Muscle layer of duodenum (tissue), 2 donors: ENCODE measurements around the gene ARHGAP9.
A peak's percentile ranks its signal among the peaks of the same experiment; 100 is the strongest.
"Not testable (repeated sequence)": the region's sequence is repeated elsewhere in the genome, so short reads cannot be mapped to it uniquely, and the experiment has no call there.

Experiments
- H3K27ac ChIP-seq: one replicate; pipeline ENCODE4 v1.7.0; 2013; ENCODE audit warnings: mild to moderate bottlenecking, low read length
- H3K27me3 ChIP-seq: one replicate; pipeline ENCODE4 v1.7.0; 2013; ENCODE audit warnings: low read depth, mild to moderate bottlenecking, control low read depth, low read length
- H3K36me3 ChIP-seq, 2 donors: one replicate each; pipeline ENCODE4 v1.7.0; 2013; ENCODE audit warnings: low read length in 2 of 2, control low read depth in 1 of 2, mild to moderate bottlenecking in 1 of 2; ENCODE audit not compliant: insufficient read depth in 2 of 2, control insufficient read depth in 1 of 2
- H3K4me1 ChIP-seq, 2 donors: one replicate each; pipeline ENCODE4 v1.7.0; 2013; ENCODE audit warnings: low read length in 2 of 2, mild to moderate bottlenecking in 2 of 2, control low read depth in 1 of 2, moderate library complexity in 1 of 2; ENCODE audit not compliant: insufficient read depth in 2 of 2, control insufficient read depth in 1 of 2
- H3K4me3 ChIP-seq, 2 donors: one replicate each; pipeline ENCODE4 v1.7.0; 2013; ENCODE audit warnings: low read length in 2 of 2, low read depth in 1 of 2, mild to moderate bottlenecking in 1 of 2
- H3K9me3 ChIP-seq, 2 donors: one replicate each; pipeline ENCODE4 v1.7.0; 2013; ENCODE audit warnings: low read length in 2 of 2, control low read depth in 1 of 2, mild to moderate bottlenecking in 1 of 2; ENCODE audit not compliant: control insufficient read depth in 1 of 2
- donor health status: healthy.

ARHGAP9 gene

DNA sequence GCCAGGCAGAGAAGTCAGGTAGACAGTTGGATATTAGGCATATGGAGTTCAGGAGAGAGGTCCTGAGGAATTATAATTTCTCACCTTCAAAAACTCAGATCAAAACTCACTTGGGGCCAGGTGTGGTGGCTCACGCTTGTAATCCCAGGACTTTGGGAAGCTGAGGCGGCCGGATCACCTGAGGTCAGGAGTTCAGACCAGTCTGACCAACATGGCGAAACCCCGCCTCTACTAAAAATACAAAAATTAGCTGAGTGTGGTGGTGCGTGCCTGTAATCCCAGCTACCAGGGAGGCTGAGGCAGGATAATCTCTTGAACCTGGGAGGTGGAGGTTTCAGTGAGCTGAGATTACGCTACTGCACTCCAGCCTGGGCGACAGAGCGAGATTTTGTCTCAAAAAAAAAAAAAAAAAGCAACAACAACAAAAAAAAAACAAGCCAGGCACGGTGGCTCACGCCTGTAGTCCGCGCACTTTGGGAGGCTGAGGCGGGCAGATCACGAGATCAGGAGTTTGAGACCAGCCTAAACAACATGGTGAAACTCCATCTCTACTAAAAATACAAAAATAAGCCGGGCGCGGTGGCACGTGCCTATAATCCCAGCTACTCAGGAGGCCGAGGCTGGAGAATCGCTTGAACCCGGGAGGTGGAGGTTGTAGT is 22.8 kb upstream of the ARHGAP9 start:
- not testable (repeated sequence) for H3K4me3 ChIP-seq, H3K27ac ChIP-seq, H3K9me3 ChIP-seq, H3K4me1 ChIP-seq, H3K27me3 ChIP-seq
- H3K36me3 ChIP-seq, result peaks cover 37 to 73% of the 10 kb centered on the region in 2 donors

DNA sequence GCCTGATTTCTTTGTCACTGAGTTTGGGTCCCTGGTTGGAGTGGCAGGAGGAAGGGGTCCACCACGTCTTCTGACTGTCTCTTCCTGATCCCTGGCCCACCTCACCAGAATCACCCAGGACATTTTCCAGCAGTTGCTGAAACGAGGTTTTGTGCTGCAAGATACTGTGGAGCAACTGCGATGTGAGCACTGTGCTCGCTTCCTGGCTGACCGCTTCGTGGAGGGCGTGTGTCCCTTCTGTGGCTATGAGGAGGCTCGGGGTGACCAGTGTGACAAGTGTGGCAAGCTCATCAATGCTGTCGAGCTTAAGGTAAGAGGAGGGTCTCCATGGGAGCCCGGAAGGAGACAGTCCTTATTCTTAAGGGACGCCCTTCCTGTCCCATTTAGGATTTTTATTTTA is 20.5 kb upstream of the ARHGAP9 start:
- no peak overlapping the region for H3K27ac ChIP-seq
- peaks cover 36 to 77% of the 10 kb centered on the region in 2 donors for H3K36me3 ChIP-seq

DNA sequence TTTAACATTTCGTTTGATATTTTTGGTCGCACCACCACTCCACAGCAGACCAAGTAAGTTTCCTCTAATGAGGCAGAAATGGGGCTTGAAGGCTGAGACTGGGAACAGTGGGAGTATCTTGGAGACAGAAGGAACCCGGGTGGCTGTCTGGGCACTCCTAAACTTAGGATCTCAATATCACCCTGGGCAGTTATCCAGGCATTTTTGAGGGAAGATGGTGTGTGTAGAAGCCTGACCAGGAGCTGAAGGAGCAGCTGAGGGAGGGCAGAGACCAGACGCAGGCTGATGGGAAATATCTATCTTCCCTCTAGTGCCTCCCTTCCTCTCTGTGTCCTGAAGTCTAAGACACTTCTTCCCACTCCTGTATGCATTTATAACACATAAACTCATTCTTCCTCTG is 18.9 kb upstream of the ARHGAP9 start:
- Histone ChIP-seq H3K4me3 (no peak overlapping the region), H3K27ac (no peak overlapping the region), H3K4me1 (no peaks in the 10 kb centered on the region), H3K27me3 (no peaks in the 10 kb centered on the region), H3K36me3 (peaks cover 28 to 64% of the 10 kb centered on the region in 2 donors), H3K9me3 (no peaks in the 10 kb centered on the region)

More for the DNA sequence above, 20.5 kb upstream of the ARHGAP9 start:
- Histone ChIP-seq H3K4me1 (no peaks in the 10 kb centered on the region), H3K4me3 (no peak overlapping the region), H3K9me3 (no peaks in the 10 kb centered on the region), H3K27me3 (no peaks in the 10 kb centered on the region)

DNA sequence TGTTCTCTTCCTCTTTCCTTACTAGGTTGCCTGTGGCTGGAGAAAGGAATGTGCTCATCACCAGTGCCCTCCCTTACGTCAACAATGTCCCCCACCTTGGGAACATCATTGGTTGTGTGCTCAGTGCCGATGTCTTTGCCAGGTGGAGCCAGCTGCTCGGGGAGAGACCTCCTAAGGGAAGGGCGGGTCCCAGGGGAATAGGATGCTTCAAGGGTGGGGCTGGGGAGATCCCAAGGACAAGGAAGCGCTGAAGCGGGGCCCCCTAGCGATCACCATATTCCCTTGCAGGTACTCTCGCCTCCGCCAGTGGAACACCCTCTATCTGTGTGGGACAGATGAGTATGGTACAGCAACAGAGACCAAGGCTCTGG is 18.5 kb upstream of the ARHGAP9 start:
- Histone ChIP-seq H3K4me3 (no peak overlapping the region), H3K36me3 (peaks cover 28 to 59% of the 10 kb centered on the region in 2 donors), H3K9me3 (no peaks in the 10 kb centered on the region), H3K27ac (no peak overlapping the region), H3K4me1 (no peaks in the 10 kb centered on the region), H3K27me3 (no peaks in the 10 kb centered on the region)

DNA sequence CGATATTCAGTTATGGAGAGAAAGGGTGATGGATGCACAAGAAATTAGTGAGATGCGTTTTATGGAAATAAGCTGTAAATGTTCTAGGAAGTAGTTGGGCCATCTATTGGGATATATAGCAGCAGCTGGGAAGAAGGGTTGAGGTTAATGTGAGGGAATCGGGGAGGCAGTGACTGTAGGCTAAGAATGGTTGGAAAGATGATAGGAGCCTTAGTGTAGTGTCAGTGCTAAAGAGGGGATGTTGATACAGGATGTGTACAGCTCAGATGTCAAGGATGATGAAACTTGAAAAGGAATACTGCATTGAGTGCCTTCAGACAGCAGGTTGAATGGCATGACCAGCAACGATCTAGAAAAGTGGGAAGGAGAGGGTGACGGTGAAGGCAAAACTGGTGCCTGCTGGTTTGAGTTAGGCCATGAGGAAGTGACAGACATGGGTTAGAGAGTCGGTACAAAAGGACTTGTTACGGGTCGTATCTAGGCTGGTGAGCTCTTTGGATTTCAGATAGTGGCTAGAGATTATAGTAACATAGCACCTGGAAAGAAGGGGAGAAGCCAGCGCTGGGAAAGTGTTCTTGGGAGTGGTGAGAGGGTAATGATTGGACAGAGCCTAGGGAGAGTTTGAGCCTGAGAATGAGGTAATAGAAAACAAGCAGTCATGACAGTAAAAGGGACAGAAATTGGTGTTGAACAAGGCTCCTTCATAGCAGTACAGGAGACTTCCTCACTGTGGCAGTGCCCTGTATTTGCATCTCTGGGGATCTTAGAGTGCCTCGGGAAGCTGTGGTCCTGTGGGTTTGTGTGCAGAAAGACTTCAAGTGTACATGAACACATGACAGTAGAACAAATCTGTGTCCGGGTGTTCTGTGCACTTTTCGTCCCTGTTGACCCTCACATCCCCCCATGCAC is 17.8 kb upstream of the ARHGAP9 start:
- Histone ChIP-seq H3K4me1 (no peaks in the 10 kb centered on the region), H3K9me3 (no peaks in the 10 kb centered on the region), H3K27me3 (no peaks in the 10 kb centered on the region), H3K36me3 (peaks cover 28 to 57% of the 10 kb centered on the region in 2 donors), H3K27ac (no peak overlapping the region), H3K4me3 (no peak overlapping the region)

DNA sequence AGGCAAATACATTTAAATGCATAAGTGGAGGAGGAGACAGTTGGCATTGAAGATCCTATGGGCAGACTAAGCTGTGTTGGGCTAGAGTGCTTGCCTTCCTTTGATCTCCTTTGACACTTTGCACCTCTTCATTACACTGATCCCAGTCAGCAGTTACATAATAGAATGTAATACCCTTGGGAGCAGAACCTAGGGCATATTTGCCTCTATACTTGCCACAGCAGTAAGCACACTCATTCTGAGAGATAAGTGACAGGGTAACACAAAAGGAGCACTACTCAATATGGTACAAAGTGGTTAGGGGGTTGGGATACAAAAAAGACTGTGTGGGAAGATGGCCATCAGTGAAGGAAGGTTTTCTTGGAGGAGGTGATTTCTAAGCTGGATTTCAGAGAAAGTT is 17.2 kb upstream of the ARHGAP9 start:
- H3K27ac ChIP-seq, result no peak overlapping the region
- H3K4me3 ChIP-seq, result no peak overlapping the region
- no peaks in the 10 kb centered on the region for H3K4me1 ChIP-seq
- no peaks in the 10 kb centered on the region for H3K27me3 ChIP-seq
- H3K9me3 ChIP-seq, result no peaks in the 10 kb centered on the region
- peaks cover 28 to 53% of the 10 kb centered on the region in 2 donors for H3K36me3 ChIP-seq

DNA sequence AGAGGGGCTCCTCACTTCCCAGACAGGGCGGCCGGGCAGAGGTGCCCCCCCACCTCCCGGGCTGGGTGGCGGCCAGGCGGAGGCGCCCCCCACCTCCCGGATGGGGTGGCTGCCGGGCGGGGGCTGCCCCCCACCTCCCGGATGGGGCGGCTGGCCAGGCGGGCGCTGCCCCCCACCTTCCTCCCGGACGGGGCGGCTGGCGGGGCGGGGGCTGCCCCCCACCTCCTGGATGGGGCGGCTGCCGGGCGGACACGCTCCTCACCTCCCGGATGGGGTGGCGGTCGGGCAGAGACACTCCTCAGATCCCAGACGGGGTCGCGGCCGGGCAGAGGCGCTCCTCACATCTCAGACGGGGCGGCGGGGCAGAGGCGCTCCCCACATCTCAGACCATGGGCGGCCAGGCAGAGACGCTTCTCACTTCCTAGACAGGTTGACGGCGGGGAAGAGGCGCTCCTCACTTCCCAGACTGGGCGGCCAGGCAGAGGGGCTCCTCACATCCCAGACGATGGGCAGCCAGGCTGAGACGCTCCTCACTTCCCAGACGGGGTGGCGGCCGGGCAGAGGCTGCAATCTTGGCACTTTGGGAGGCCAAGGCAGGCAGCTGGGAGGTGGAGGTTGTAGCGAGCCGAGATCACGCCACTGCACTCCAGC is 15.5 kb upstream of the ARHGAP9 start:
- H3K4me1 ChIP-seq, H3K9me3 ChIP-seq, H3K27ac ChIP-seq, H3K4me3 ChIP-seq, H3K27me3 ChIP-seq: not testable (repeated sequence)
- H3K36me3 ChIP-seq, result peaks cover 30 to 52% of the 10 kb centered on the region in 2 donors

DNA sequence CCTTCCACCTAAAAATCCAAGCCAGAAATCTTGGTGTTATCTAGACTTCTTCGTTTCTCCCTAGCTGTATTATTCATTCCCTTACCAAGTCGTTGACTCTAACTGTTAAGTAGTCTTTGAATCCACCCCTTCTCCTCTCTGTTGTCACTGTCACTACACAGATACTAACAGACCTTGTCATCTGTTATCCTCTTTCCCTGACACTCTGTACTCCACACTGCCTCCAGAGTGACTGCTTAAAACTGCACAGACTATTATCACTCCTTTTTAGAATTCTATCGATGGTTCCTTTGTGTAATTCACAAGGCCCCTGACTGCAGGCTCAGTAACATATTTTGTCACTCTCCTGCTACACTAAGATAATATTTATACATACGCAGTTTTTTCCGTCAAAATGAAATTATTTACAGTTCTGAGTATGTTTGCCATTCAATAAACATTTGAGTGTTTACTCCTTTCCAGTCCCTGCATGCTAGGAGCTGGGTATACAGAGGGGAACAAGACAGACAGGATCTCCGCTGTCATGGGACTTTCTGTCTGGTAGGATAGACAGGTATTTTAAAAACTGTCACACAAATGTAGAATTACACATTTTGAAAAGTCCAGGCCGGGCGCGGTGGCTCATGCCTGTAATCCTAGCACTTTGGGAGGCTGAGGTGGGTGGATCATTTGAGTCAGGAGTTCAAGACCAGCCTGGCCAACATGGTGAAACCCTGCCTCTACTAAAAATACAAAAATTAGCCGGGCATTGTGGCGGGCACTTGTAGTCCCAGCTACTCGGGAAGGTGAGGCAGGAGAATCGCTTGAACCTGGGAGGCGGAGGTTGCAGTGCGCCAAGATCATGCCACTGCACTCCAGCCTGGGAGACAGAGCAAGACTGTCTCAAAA is 12.0 kb upstream of the ARHGAP9 start:
- no peak overlapping the region for H3K4me3 ChIP-seq
- H3K27ac ChIP-seq, result no peak overlapping the region
- no peaks in the 10 kb centered on the region for H3K9me3 ChIP-seq
- no peaks in the 10 kb centered on the region for H3K27me3 ChIP-seq
- H3K36me3 ChIP-seq, result peaks cover 24 to 36% of the 10 kb centered on the region in 2 donors
- peaks cover 3 to 13% of the 10 kb centered on the region in 2 donors for H3K4me1 ChIP-seq

DNA sequence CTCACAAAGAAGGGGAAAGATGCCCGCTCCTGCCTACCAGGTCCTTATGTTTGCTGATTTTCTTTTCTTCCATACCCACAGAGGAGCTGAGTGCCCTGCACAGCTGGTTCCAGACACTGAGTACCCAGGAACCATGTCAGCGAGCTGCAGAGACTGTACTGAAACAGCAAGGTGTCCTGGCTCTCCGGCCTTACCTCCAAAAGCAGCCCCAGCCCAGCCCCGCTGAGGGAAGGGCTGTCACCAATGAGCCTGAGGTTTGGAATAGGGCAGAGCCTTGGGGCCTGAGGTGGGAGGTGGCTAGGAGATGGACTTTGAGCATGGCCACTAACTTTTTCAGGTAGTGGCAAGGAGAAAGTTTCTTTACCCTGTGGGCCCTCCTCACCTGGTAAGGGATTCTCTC is 10.5 kb upstream of the ARHGAP9 start:
- H3K27ac ChIP-seq, result no peak overlapping the region
- peaks cover 24 to 29% of the 10 kb centered on the region in 2 donors for H3K36me3 ChIP-seq
- peaks cover 3 to 13% of the 10 kb centered on the region in 2 donors for H3K4me1 ChIP-seq
- no peaks in the 10 kb centered on the region for H3K9me3 ChIP-seq
- no peaks in the 10 kb centered on the region for H3K27me3 ChIP-seq
- no peak overlapping the region for H3K4me3 ChIP-seq

DNA sequence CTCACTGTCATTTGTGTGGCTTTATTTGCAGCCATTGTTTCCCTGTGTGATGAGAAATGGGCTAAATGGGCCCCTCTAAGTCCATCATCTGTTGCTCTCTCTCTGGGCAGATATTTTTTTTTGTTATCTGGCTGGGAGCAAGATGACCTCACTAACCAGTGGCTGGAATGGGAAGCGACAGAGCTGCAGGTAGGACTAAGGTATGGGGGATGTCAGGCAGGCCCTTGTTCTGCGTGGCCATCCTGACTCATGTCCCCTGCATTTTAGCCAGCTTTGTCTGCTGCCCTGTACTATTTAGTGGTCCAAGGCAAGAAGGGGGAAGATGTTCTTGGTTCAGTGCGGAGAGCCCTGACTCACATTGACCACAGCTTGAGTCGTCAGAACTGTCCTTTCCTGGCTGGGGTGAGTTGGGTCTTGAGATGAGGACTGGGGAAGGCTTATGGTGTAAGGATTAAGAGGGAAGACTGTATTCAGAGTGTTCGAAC is 9.5 kb upstream of the ARHGAP9 start:
- Histone ChIP-seq H3K4me3 (peak overlapping the region; percentile 95 to 98), H3K36me3 (peaks cover 24 to 29% of the 10 kb centered on the region in 2 donors), H3K27me3 (no peaks in the 10 kb centered on the region), H3K27ac (peak overlapping the region; percentile 72), H3K9me3 (no peaks in the 10 kb centered on the region), H3K4me1 (peaks cover 3 to 13% of the 10 kb centered on the region in 2 donors)
